Activated naive CD4-positive, alpha-beta T cell treated with anti-CD3 and anti-CD28 coated beads, Interleukin-2, amount 50 U/mL, for 24 hours (primary cell): Measurements from ENCODE around the gene OTUD1.
"Not testable (repeated sequence)": the region's sequence is repeated elsewhere in the genome, so short reads cannot be mapped to it uniquely, and the experiment has no call there.

ENCODE experiments used
- H3K27ac Mint-ChIP-seq: one replicate; pipeline ENCODE4 v1.8.0; 2021; ENCODE audit warnings: mild to moderate bottlenecking, mixed read lengths
- H3K27me3 Mint-ChIP-seq: one replicate; pipeline ENCODE4 v1.8.0; 2021; ENCODE audit warnings: mixed read lengths
- H3K36me3 Mint-ChIP-seq: one replicate; pipeline ENCODE4 v1.8.0; 2021; ENCODE audit warnings: mixed read lengths
- H3K4me1 Mint-ChIP-seq: one replicate; pipeline ENCODE4 v1.8.0; 2021; ENCODE audit warnings: mixed read lengths
- H3K4me3 Mint-ChIP-seq: one replicate; pipeline ENCODE4 v1.8.0; 2021; ENCODE audit warnings: mild to moderate bottlenecking, mixed read lengths
- H3K9me3 Mint-ChIP-seq: one replicate; pipeline ENCODE4 v1.8.0; 2021; ENCODE audit warnings: mixed read lengths

The OTUD1 gene, protein sequence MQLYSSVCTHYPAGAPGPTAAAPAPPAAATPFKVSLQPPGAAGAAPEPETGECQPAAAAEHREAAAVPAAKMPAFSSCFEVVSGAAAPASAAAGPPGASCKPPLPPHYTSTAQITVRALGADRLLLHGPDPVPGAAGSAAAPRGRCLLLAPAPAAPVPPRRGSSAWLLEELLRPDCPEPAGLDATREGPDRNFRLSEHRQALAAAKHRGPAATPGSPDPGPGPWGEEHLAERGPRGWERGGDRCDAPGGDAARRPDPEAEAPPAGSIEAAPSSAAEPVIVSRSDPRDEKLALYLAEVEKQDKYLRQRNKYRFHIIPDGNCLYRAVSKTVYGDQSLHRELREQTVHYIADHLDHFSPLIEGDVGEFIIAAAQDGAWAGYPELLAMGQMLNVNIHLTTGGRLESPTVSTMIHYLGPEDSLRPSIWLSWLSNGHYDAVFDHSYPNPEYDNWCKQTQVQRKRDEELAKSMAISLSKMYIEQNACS

GRCh38 chr10:23438547-23439451, at the start of gene OTUD1:
Gene OTUD1 (plus strand): TSS chr10:23439075. CDS start chr10:23439458, 383 bp downstream.
- Mint-ChIP-seq H3K27ac (peak within 1 kb of the TSS; percentile 88), H3K9me3 (no peaks in the 10 kb centered on the region), H3K36me3 (peaks cover 10% of the 10 kb centered on the region), H3K4me3 (peak within 1 kb of the TSS; percentile 80), H3K4me1 (peaks cover 40% of the 10 kb centered on the region), H3K27me3 (no peaks in the 10 kb centered on the region)

- not testable (repeated sequence) for H3K4me1 Mint-ChIP-seq, H3K36me3 Mint-ChIP-seq, H3K4me3 Mint-ChIP-seq, H3K9me3 Mint-ChIP-seq, H3K27me3 Mint-ChIP-seq
- H3K27ac Mint-ChIP-seq, result peak overlapping the region; percentile 74
These were observed 48.5 kb upstream of the OTUD1 start for GRCh38 chr10:23390408-23390807.

GRCh38 chr10:23390809-23391208, 48.1 kb upstream of the OTUD1 start:
- peak overlapping the region; percentile 74 for H3K27ac Mint-ChIP-seq

DNA sequence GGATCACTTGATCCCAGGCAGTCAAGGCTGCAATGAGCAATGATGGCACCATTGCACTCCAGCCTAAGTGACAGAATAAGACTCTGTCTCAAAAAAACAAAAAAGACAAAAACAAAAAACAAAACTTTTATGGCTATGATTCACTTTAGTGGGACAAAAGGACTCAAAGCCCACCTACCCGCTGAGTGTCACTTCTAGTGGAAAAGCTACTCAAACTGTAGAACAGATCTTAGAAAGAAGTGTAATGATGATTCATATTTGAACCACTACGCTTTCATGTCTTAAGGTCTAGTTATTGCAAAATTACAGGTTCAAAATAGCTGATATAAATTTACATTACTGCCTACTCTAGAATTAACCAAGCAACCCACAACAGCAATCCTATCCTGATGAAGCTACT, 47.1 kb upstream of the OTUD1 start:
- Mint-ChIP-seq H3K36me3 (no peaks in the 10 kb centered on the region), H3K4me3 (no peak overlapping the region), H3K27ac (peak overlapping the region; percentile 39), H3K27me3 (no peaks in the 10 kb centered on the region), H3K4me1 (peaks cover 8% of the 10 kb centered on the region), H3K9me3 (no peaks in the 10 kb centered on the region)

More at GRCh38 chr10:23390809-23391208, 48.1 kb upstream of the OTUD1 start:
- Mint-ChIP-seq H3K9me3 (no peaks in the 10 kb centered on the region), H3K4me1 (peaks cover 8% of the 10 kb centered on the region), H3K4me3 (no peak overlapping the region), H3K36me3 (no peaks in the 10 kb centered on the region), H3K27me3 (no peaks in the 10 kb centered on the region)

- Mint-ChIP-seq H3K4me1 (peaks cover 8% of the 10 kb centered on the region), H3K36me3 (no peaks in the 10 kb centered on the region), H3K27me3 (no peaks in the 10 kb centered on the region), H3K27ac (no peak overlapping the region), H3K4me3 (no peak overlapping the region), H3K9me3 (no peaks in the 10 kb centered on the region)
These were observed 43.9 kb upstream of the OTUD1 start for GRCh38 chr10:23395017-23395416.

DNA sequence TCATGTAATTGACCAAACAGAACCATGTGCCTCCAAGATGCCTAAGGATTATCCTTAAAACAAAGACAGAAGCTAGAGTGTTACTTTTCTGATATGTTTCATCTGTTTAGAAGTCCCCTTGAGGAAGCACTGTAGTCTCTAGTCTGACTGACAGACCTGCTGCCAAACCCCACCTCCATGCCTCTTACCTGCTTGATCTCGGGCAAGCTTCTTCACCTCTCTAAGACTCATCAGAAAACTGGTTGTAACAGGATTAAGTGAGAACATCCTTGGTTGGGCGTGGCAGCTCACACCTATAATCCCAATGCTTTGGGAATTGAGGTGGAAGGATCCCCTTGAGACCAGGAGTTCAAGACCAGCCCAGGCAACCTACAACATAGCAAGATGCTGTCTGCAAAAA, 42.2 kb upstream of the OTUD1 start:
- H3K36me3 Mint-ChIP-seq, result no peaks in the 10 kb centered on the region
- no peak overlapping the region for H3K4me3 Mint-ChIP-seq
- H3K27me3 Mint-ChIP-seq, result no peaks in the 10 kb centered on the region
- peaks cover 5% of the 10 kb centered on the region for H3K4me1 Mint-ChIP-seq
- H3K27ac Mint-ChIP-seq, result no peak overlapping the region
- no peaks in the 10 kb centered on the region for H3K9me3 Mint-ChIP-seq

DNA sequence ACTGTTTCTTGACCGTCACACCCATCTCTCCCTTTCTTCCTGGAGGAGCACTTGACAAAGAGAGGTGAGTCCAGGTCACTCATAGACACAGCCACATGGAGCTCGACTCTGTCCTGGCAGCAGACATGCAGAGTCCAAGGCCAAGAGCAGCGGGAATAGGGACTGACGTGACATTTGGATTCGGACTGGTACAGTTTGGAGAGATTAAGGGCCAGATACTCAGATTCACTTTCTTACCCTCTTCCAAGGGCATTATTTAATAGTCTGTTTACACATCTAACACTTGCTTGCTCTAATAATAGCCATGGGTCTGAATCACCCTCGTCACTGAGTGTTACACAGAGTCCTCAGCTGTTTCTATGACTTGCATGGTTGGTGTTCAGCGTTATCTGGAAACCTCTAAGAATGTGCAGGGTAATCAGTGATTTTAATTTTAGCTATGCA, 39.2 kb upstream of the OTUD1 start:
- H3K4me3 Mint-ChIP-seq, result no peak overlapping the region
- H3K9me3 Mint-ChIP-seq, result no peaks in the 10 kb centered on the region
- H3K4me1 Mint-ChIP-seq, result no peaks in the 10 kb centered on the region
- H3K27ac Mint-ChIP-seq, result no peak overlapping the region
- no peaks in the 10 kb centered on the region for H3K27me3 Mint-ChIP-seq
- no peaks in the 10 kb centered on the region for H3K36me3 Mint-ChIP-seq

DNA sequence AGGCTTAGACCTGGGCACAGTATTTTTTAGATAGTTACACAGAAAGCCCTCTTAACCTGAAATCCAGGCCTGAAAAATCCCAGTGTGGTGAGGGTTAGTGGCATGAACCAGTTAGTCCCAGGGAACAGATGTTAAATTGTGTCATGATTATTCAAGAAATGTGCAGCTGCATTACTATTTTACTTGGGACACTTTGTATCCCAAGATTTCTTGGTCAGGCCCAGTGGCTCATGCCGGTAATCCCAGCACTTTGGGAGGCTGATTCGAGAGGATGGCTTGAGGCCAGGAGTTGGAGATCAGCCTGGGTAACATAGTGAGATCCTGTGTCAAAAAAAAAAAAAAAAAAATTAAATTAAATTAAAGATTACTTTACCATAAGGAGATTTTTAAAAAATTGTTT, 36.0 kb upstream of the OTUD1 start:
- Mint-ChIP-seq H3K27me3 (no peaks in the 10 kb centered on the region), H3K4me1 (no peaks in the 10 kb centered on the region), H3K4me3 (no peak overlapping the region), H3K36me3 (no peaks in the 10 kb centered on the region), H3K27ac (no peak overlapping the region), H3K9me3 (no peaks in the 10 kb centered on the region)

DNA sequence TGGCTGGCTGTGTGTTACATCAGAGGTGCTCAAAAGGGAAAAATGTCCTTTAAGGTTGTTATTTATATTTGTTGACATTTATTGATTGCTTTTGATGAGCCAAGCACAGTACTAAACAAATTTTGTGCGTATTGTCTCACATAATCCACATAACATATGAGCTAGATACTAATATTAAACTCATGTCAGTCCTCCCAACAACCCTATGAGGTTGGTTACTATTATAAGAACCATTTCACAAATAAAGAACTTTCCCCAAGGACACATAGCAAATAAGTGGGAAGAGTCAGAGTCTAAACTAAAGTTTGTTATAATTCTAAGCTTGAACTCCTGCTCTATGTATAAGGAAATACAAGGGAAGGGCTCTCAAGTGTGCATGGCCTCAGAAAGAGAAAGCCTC, 35.6 kb upstream of the OTUD1 start:
- H3K27ac Mint-ChIP-seq, result no peak overlapping the region
- H3K4me1 Mint-ChIP-seq, result no peaks in the 10 kb centered on the region
- H3K27me3 Mint-ChIP-seq, result no peaks in the 10 kb centered on the region
- no peaks in the 10 kb centered on the region for H3K36me3 Mint-ChIP-seq
- H3K9me3 Mint-ChIP-seq, result no peaks in the 10 kb centered on the region
- H3K4me3 Mint-ChIP-seq, result no peak overlapping the region

DNA sequence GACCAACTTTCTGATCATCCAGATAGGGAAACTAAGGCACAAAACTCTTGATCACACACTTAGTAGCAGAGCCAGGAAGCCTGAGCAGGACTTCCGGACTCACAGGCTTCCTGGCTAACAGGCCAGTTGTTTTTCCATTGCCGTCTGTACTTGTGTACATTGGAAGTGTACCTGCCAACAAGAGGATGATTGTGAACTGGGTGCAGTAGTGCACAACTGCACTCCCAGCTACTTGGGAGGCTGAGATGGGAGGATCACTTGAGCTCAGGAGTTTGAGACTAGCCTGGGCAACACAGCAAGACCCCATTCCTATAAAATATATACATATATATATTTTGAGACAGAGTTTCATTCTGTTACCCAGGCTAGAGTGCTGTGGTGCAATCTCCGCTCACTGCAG, 35.2 kb upstream of the OTUD1 start:
- no peak overlapping the region for H3K27ac Mint-ChIP-seq
- H3K36me3 Mint-ChIP-seq, result no peaks in the 10 kb centered on the region
- no peak overlapping the region for H3K4me3 Mint-ChIP-seq
- no peaks in the 10 kb centered on the region for H3K4me1 Mint-ChIP-seq
- no peaks in the 10 kb centered on the region for H3K9me3 Mint-ChIP-seq
- no peaks in the 10 kb centered on the region for H3K27me3 Mint-ChIP-seq

DNA sequence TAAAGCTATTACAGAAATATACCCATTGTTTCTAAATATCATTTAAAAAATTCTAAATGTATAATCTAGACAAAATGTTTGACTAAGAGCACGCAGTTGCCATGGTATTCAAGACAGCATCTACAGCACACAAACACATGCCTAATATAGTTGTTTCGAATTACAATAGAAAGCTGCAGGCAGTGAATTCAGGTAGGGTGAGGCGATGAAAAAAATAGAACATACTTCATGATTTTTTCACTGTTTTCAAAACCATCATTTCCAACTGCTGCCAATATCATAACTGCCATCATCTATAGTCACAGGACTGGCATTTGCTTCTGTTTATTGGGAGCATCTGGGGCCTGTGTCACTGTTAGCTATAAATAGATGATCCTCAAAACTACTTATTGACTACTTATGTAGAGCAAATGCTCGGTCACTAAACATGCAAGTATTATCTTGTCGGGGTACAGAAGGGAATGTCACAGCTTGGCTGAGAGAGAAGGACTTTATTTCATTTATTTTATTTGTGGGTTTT, 34.4 kb upstream of the OTUD1 start:
- no peak overlapping the region for H3K4me3 Mint-ChIP-seq
- no peaks in the 10 kb centered on the region for H3K36me3 Mint-ChIP-seq
- no peak overlapping the region for H3K27ac Mint-ChIP-seq
- no peaks in the 10 kb centered on the region for H3K27me3 Mint-ChIP-seq
- no peaks in the 10 kb centered on the region for H3K4me1 Mint-ChIP-seq
- H3K9me3 Mint-ChIP-seq, result no peaks in the 10 kb centered on the region

GRCh38 chr10:23405540-23405939, 33.3 kb upstream of the OTUD1 start:
- no peak overlapping the region for H3K4me3 Mint-ChIP-seq
- H3K27ac Mint-ChIP-seq, result no peak overlapping the region
- no peaks in the 10 kb centered on the region for H3K4me1 Mint-ChIP-seq
- H3K36me3 Mint-ChIP-seq, result no peaks in the 10 kb centered on the region
- H3K9me3 Mint-ChIP-seq, result no peaks in the 10 kb centered on the region
- no peaks in the 10 kb centered on the region for H3K27me3 Mint-ChIP-seq

DNA sequence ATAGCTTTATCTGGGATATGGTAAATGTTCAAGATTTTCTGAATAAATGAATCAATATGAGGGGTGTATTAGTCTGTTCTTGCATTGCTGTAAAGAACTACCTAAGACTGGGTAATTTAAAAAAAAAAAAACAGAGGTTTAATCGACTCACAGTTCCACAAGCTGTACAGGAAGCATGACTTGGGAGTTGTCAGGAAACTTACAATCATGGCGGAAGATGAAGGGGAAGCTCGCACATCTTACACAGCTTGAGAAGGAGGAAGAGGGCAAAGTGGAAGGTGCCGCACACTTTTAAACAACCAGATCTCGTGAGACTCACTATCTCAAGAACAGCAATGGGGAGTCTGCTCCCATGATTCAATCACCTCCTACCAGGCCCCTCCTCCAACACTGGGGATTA, 32.5 kb upstream of the OTUD1 start:
- Mint-ChIP-seq H3K27me3 (no peaks in the 10 kb centered on the region), H3K36me3 (no peaks in the 10 kb centered on the region), H3K4me3 (no peak overlapping the region), H3K27ac (peak overlapping the region; percentile 42), H3K9me3 (no peaks in the 10 kb centered on the region), H3K4me1 (no peaks in the 10 kb centered on the region)

- peaks cover 11% of the 10 kb centered on the region for H3K4me1 Mint-ChIP-seq
- H3K4me3 Mint-ChIP-seq, result no peak overlapping the region
- H3K27ac Mint-ChIP-seq, result no peak overlapping the region
- H3K36me3 Mint-ChIP-seq, result no peaks in the 10 kb centered on the region
- no peaks in the 10 kb centered on the region for H3K27me3 Mint-ChIP-seq
- H3K9me3 Mint-ChIP-seq, result no peaks in the 10 kb centered on the region
These were observed 30.4 kb upstream of the OTUD1 start for GRCh38 chr10:23408330-23408976.

DNA sequence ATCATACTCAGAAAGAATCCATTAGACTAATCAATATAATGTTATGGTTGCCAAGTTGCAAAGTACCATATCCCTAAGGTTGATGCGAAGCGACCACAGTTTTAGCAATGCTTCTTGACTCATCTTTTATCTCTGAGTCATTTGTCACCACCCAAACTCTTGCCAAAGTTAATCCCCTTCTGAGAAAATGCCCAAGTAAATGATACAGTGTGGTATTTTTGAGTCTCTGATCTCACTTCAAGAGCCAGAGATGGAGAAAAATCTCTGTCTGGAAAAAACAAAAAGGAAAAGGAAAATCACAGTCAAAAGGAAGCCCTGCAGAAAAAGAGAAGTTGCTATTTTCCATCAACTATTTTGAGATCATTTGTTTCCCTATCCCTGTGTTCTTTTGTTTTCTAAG, 26.7 kb upstream of the OTUD1 start:
- peak overlapping the region; percentile 34 for H3K4me3 Mint-ChIP-seq
- H3K36me3 Mint-ChIP-seq, result no peaks in the 10 kb centered on the region
- H3K9me3 Mint-ChIP-seq, result no peaks in the 10 kb centered on the region
- H3K27me3 Mint-ChIP-seq, result no peaks in the 10 kb centered on the region
- peak overlapping the region; percentile 47 for H3K27ac Mint-ChIP-seq
- peaks cover 15% of the 10 kb centered on the region for H3K4me1 Mint-ChIP-seq
